NB4 (cell line): ENCODE results near the gene MAD1L1.

Experiments
- DNase-seq: peaks from one replicate; pipeline ENCODE4 v3.0.0; 2010; ENCODE audit warnings: low read depth
- H3K4me3 ChIP-seq: one replicate; pipeline ENCODE4 v1.5.1; 2011; ENCODE audit warnings: mild to moderate bottlenecking, low read depth, low read length, moderate library complexity
- CTCF ChIP-seq: IDR thresholded peaks from one replicate; pipeline ENCODE4 v1.5.1; 2012; ENCODE audit warnings: low read depth, low read length
- MAX ChIP-seq: IDR thresholded peaks from 2 replicates; pipeline ENCODE4 v1.6.1; 2011; ENCODE audit warnings: low read depth, low read length
- MYC ChIP-seq: IDR thresholded peaks from 2 replicates; pipeline ENCODE4 v1.6.1; 2011; ENCODE audit warnings: low read depth, low read length
- POLR2A ChIP-seq: IDR thresholded peaks from 2 replicates; pipeline ENCODE4 v1.6.1; 2011; ENCODE audit warnings: mild to moderate bottlenecking; ENCODE audit not compliant: insufficient read length; ENCODE audit errors: extremely low read depth

The MAD1L1 gene

GRCh38 chr7:2023877-2024566 lies 208.7 kb downstream of the MAD1L1 start:
- peak; percentile 47 for DNase-seq
- no peak overlapping the region for H3K4me3 ChIP-seq
- TF ChIP-seq MAX = no peak
- TF ChIP-seq POLR2A = no peak
- TF ChIP-seq MYC = no peak
- no peak for TF ChIP-seq CTCF

DNA sequence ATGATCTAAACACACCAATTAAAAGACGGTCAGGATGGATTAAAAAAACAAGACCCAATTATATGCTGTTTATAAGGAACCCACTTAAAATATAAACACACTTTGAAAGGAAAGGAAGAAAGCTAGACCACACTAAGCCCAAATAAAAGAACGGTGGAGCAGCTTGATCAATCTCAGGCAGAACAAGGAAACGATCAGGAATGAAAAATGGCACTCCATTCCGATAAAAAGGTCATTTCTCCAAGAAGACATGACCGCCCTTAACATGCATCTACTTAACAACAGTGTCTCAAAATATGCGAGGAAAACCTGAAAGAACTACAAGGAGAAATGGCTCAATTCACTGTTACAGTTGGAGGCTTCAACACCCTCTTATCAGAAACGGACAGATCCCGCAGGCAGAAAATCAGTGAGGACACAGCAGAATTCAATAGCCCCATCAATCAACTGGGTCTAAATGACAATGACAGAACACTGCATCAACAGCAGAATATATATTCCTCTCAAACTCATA lies 210.0 kb downstream of the MAD1L1 start:
- no peak overlapping the region for H3K4me3 ChIP-seq
- TF ChIP-seq POLR2A (no peak), MYC (no peak), MAX (no peak), CTCF (no peak)
- no peak for DNase-seq

GRCh38 chr7:2022021-2022409 lies 210.7 kb downstream of the MAD1L1 start:
- no peak overlapping the region for H3K4me3 ChIP-seq
- no peak for DNase-seq
- TF ChIP-seq CTCF (no peak), MAX (no peak), MYC (no peak), POLR2A (no peak)

DNA sequence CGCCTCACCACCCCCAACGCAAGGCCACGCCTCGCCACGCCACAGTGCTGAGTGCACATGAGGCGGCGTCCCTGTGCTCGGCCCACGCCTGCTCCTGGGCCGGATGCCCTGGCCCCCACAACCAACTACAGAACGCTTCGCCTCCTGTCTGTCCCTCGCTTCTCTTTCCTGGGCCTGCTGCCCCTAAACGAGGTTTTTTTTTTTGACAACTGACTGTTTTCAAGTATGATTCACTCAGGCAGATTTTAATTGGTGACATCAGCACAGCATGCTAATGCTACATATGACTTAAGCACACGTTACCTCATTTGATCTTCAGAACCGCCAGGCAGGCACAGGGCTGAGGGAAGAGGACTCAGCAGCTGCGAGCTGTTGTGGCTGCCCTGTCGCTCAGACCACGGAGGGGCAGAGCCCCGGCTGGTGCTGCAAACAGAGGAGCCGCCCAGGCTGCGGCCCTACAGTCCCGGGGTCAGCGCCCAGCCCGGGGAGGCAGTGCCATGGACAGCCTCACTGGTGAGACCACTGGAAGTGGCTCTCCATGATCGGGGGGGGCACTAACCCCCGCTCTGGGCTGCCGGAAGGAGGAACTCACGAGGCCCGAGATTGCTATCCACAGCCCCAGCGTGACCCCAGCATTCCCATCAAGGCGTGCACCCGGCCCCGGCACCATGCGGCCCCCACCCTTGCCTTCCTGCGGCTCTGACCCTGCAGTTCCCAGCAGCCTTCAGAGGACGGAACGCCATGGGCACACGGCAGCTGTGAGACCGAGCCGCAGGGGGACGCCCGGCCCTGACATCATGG lies 212.8 kb downstream of the MAD1L1 start:
- DNase-seq = peak; percentile 93
- H3K4me3 ChIP-seq = no peak overlapping the region
- TF ChIP-seq CTCF (no peak), MYC (peak; percentile 98), POLR2A (peak; percentile 33), MAX (peak; percentile 95)

DNA sequence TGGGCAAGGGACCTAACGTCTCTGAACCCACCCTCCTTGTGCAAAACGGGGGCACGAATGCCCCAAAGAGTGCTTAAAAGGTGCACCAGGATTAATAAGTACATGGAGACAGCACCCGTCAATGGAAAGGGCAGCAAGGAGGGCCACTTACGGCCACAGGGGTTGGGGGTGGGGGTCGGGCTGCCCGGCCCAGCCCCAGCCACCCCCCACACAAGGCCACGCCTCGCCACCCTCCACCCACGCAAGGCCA lies 213.4 kb downstream of the MAD1L1 start:
- DNase-seq = no peak
- no peak overlapping the region for H3K4me3 ChIP-seq
- no peak for TF ChIP-seq MYC
- no peak for TF ChIP-seq POLR2A
- no peak for TF ChIP-seq MAX
- no peak for TF ChIP-seq CTCF
